Spinal cord (tissue), 10 donors: ENCODE data around the gene MAPK8IP2. TPM values are rescaled to one million over a fixed set of nuclear protein-coding genes. Genes with fewer than 3 reads are reported as not detected.
"Not testable (repeated sequence)": the region's sequence is repeated elsewhere in the genome, so short reads cannot be mapped to it uniquely, and the experiment has no call there.

ENCODE experiments used
- DNase-seq, 6 donors: peaks; one replicate each; pipeline versions ENCODE4 v3.0.0 to v3.0.0-alpha.2; 2013 to 2015; ENCODE audit warnings: low spot score in 6 of 6, low read depth in 4 of 6
- H3K27ac ChIP-seq: one replicate; pipeline ENCODE4 v1.5.1; 2013; ENCODE audit warnings: low read depth, low read length, control low read depth
- H3K27me3 ChIP-seq: one replicate; pipeline ENCODE4 v1.6.1; 2013; ENCODE audit warnings: low read length; ENCODE audit not compliant: control insufficient read depth, insufficient read depth
- H3K36me3 ChIP-seq: one replicate; pipeline ENCODE4 v1.6.1; 2013; ENCODE audit warnings: low read length; ENCODE audit not compliant: control insufficient read depth, insufficient read depth
- H3K4me1 ChIP-seq: one replicate; pipeline ENCODE4 v1.6.1; 2013; ENCODE audit warnings: low read length; ENCODE audit not compliant: control insufficient read depth, insufficient read depth
- H3K4me3 ChIP-seq: one replicate; pipeline ENCODE4 v1.5.1; 2013; ENCODE audit warnings: low read depth, low read length, control low read depth
- H3K9me3 ChIP-seq: one replicate; pipeline ENCODE4 v1.6.1; 2013; ENCODE audit warnings: low read length; ENCODE audit not compliant: control insufficient read depth, insufficient read depth
- WGBS: methylation state at CpG from one replicate; pipeline ENCODE4 v1.1.5; 2013; ENCODE audit warnings: missing lambda C conversion rate; ENCODE audit not compliant: insufficient coverage; 5-methylcytosine and 5-hydroxymethylcytosine counted together
- polyA plus RNA-seq, 2 donors: library from polyadenylated mRNA; unstranded; fragments of 120-200 nt; gene quantifications; one replicate each; pipeline ENCODE4 v1.2.1, GENCODE V29; 2013; ENCODE audit not compliant: insufficient read length in 2 of 2
- total RNA-seq, 2 donors: library from RNA; depleted of rRNA in 1 of 2; stranded (reverse); fragments of 120-200 nt in 1 of 2; fragments of >200 nt in 1 of 2; gene quantifications; one replicate each; pipeline versions ENCODE4 v1.2.3 to v1.2.4, GENCODE V29; 2013 to 2014
- donor health status: healthy.

Gene MAPK8IP2
- total and polyA plus RNA-seq, 4 donors = 19.8 to 109 (median 73.1) TPM

DNA sequence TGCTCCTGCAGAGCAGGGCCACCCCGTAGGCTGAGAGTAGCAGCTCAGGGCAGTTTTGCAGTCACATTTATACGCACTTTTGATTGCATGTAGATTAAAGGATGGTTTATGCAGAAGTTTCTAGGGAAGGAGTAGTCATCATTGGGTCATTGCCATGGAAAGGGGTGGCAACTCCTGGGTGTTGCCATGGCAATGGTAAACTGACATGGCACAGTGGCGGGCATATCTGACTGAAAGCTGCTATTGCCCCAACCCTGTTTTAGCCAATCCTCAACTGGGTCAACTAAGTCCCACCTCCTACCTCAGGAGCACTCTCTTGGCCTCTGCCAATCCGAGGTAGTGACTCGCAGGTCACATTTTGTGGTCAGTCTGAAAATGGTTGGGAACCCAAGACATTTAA, 29.8 kb downstream of the MAPK8IP2 start:
- DNase-seq = no peak
- H3K9me3 ChIP-seq = no peaks in the 10 kb centered on the region
- H3K4me3 ChIP-seq = no peak overlapping the region
- peaks cover 19% of the 10 kb centered on the region for H3K36me3 ChIP-seq
- no peaks in the 10 kb centered on the region for H3K27me3 ChIP-seq
- WGBS = 90% methylated on average over 4 of the region's 5 CpGs
- H3K27ac ChIP-seq = no peak overlapping the region
- peaks cover 27% of the 10 kb centered on the region for H3K4me1 ChIP-seq

DNA sequence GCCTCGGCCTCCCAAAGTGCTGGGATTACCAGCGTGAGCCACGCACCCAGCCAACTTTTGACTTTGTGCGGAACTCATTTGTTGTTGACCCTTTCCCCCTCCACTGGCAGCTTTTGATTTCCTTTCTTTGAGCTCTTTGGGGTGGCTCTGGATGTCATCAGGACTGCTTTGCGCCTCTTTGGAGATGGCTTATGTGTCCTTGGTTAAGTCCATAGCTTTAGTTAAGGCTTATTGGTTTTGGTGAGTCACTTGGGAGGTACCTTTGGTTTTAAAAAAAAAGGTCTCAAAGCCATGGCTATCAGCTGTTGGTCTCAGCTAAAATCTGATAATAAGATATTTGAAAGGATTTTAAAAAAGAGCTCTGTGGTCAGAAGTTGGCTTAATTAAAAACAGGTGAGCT, 32.5 kb downstream of the MAPK8IP2 start:
- DNase-seq = no peak
- Histone ChIP-seq H3K4me3 (no peak overlapping the region), H3K4me1 (peaks cover 15% of the 10 kb centered on the region), H3K27me3 (no peaks in the 10 kb centered on the region), H3K9me3 (no peaks in the 10 kb centered on the region), H3K27ac (no peak overlapping the region), H3K36me3 (peaks cover 4% of the 10 kb centered on the region)
- 91% methylated on average over 4 of the region's 5 CpGs for WGBS

DNA sequence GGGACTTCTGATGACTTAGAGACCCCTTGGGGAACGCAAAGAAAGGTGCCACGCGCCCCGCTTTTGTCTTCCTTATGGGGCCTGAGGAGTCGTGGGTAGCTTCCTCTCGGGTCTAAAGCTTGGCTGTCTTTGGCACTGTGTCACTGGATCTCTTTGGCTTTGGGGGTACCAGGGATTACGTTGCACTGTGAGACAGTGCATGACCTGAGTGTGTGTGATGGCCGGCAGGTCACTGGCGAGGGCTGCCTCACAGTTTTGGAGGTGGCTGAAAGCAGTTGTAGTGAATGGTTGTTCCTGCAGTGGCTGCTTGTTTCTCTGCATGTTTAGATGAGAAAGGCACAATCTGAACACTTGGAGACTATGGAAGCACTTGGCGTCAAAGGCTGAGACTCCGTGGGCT, 33.2 kb downstream of the MAPK8IP2 start:
- H3K27me3 ChIP-seq = no peaks in the 10 kb centered on the region
- DNase-seq = no peak
- no peaks in the 10 kb centered on the region for H3K9me3 ChIP-seq
- no peak overlapping the region for H3K4me3 ChIP-seq
- WGBS = 77% methylated on average over 10 of the region's 11 CpGs
- H3K27ac ChIP-seq = no peak overlapping the region
- peaks cover 4% of the 10 kb centered on the region for H3K36me3 ChIP-seq
- H3K4me1 ChIP-seq = peaks cover 9% of the 10 kb centered on the region

DNA sequence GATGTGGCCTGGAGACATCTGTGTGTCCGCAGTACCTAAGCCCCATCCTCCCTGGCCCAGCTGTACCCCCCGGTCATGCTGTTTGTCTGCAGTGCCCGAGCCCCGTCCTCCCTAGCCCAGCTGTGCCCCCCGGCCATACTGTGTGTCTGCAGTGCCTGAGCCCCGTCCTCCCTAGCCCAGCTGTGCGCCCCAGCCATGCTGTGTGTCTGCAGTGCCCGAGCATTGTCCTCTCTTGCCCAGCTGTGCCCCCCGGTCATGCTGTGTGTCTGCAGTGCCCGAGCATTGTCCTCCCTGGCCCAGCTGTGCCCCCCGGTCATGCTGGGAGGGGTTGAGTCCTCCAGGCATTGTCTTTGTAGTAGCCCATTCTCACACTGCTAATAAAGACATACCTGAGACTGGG, 35.0 kb downstream of the MAPK8IP2 start:
- WGBS = 87% methylated on average over 8 of the region's 11 CpGs

DNA sequence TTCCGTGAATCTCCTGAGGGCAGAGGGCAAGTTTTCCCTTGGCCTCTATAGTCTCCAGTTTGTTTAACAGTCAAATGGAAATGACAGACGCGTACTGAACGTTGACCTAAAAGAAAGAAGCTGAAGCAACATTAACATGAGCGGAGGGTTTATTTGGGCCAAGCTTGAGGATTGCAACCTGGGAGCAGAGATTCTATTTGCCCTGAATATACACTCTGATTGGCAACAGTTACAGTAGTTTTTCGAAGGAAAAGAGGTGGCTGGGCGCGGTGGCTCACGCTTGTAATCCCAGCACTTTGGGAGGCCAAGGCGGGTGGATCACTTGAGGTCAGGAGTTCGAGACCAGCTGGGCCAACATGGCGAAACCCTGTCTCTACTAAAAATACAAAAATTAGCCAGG, 39.7 kb downstream of the MAPK8IP2 start:
- not testable (repeated sequence) for H3K9me3 ChIP-seq, H3K27me3 ChIP-seq, DNase-seq, H3K4me3 ChIP-seq, H3K27ac ChIP-seq, H3K36me3 ChIP-seq
- H3K4me1 ChIP-seq = peaks cover 20% of the 10 kb centered on the region
- WGBS = 89% methylated on average over 9 of the region's 12 CpGs

More for the DNA sequence above, 35.0 kb downstream of the MAPK8IP2 start:
- Histone ChIP-seq H3K36me3 (peaks cover 4% of the 10 kb centered on the region), H3K4me3 (no peak overlapping the region), H3K27ac (no peak overlapping the region), H3K4me1 (no peaks in the 10 kb centered on the region), H3K27me3 (no peaks in the 10 kb centered on the region), H3K9me3 (no peaks in the 10 kb centered on the region)
- no peak for DNase-seq

DNA sequence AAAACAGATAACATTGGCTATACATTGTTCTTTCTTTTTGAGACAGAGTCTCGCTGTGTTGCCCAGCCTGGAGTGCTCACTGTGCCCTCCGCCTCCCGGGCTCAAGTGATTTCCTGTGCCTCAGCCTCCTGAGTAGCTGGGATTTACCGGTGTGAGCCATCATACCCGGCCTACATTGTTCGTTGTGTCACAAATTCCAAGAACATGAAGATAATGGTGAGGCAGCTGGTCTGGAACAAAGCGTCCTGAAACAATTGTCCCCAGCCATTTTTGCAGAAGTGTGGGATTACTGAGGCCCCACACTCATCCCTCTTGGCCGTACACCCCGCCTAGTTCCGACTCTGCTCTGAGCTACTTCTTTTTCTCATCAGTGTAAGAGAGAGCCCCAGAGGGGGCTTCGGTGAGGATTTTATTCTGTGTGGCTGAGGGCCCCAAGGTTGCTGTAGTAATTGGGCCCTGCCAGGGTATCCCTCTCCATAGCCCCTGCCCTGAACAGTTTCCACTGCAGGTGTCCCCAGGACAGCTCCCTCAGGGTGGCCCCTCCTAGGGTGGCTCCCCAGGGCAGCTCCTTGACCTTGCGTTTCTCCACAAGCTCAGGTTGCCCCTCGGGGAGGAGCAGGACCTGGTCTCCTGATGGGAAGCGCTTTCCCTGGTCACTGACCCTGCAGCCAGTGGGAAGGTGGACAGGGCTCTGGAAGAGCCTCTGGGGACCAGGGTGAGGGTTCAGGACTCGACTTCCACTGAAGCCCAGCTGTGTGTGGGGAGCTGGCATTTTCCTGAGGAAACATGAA, 40.5 kb downstream of the MAPK8IP2 start:
- Histone ChIP-seq H3K36me3 (no peaks in the 10 kb centered on the region), H3K27ac (peak overlapping the region; percentile 57), H3K4me1 (peaks cover 20% of the 10 kb centered on the region), H3K4me3 (no peak overlapping the region), H3K27me3 (peaks cover 7% of the 10 kb centered on the region), H3K9me3 (no peaks in the 10 kb centered on the region)
- WGBS = 60% methylated on average over 15 of the region's 15 CpGs
- no peak for DNase-seq

DNA sequence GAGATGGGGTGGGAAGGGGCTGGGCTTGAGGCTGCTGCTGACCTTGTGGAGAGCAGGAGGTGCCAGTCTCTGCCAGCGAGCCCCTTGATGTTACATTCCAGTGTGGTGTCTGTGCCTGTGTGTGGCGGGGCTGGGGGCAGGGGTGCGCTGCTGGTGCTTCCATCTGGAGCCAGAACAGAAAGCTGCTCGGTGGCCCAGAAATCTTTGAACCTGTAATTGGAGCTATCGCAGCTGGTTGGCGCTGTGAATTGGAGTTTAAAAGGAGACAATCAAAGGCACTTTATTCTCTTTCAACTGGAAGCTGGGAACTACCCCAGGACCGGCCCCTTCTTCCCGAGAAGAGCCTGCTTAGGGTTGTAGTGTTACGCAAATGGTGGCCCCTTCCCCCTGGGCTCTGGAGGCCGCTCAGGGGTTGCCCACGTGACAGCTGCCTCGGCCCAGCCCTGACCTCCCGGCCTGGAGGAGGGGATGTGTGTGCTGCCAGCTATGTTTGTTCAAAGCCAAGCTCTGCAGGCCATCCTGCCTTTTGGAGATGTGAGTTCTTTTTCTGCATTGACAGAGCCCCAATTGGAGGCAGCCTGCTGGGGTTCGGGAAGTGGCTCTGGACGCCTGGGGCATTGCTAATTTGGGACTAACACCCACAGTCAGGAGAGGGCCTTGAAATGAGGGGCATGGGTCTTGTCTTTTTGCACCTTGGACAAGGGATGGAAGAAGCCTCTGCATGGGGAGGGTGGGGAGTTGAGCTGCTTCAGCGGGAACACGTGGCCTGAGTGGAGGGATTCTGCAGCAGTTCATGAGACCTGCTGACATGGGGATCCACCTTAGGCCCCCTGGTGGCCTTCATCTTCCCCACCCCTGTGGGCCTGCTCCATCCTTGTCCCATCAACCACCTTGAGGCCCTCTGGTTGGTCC, 41.4 kb downstream of the MAPK8IP2 start:
- DNase-seq = peak in 3 of 6 donors; percentile 11 to 77 (median 51)
- Histone ChIP-seq H3K27me3 (peaks cover 7% of the 10 kb centered on the region), H3K4me3 (no peak overlapping the region), H3K27ac (peak overlapping the region; percentile 57), H3K4me1 (peaks cover 20% of the 10 kb centered on the region), H3K36me3 (no peaks in the 10 kb centered on the region), H3K9me3 (no peaks in the 10 kb centered on the region)
- 9% methylated on average over 15 of the region's 17 CpGs for WGBS

DNA sequence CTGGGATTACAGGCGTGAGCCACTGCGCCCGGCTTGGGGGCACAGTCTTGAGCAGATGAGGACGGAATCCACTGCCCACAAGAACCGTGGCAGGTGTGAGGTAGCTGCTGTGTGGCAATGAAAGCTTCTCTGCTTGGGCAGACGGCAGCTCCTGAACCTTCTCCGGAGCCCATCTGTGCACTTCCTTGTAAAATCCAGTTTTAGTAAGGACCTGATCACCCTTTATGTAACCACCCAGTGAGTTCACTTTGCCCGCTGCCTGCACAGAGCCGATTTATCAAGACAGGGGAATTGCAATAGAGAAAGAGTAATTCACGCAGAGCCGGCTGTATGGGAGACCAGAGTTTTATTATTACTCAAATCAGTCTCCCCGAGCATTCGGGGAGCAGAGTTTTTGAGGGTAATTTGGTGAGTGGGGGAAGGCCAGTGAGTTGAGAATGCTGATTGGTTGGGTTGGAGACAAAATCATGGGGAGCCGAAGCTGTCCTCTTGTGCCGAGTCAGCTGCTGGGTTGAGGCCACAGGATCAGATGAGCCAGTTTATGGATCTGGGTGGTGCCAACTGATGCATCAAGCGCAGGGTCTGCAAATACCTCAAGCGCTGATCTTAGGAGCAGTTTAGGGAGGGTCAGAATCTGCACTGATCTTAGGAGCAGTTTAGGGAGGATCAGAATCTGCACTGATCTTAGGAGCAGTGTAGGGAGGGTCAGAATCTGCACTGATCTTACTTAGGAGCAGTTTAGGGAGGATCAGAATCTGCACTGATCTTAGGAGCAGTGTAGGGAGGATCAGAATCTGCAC, 42.6 kb downstream of the MAPK8IP2 start:
- 91% methylated on average over 15 of the region's 17 CpGs for WGBS
- H3K9me3 ChIP-seq, H3K4me3 ChIP-seq, H3K36me3 ChIP-seq, DNase-seq, H3K27me3 ChIP-seq, H3K27ac ChIP-seq: not testable (repeated sequence)
- H3K4me1 ChIP-seq = peaks cover 20% of the 10 kb centered on the region

DNA sequence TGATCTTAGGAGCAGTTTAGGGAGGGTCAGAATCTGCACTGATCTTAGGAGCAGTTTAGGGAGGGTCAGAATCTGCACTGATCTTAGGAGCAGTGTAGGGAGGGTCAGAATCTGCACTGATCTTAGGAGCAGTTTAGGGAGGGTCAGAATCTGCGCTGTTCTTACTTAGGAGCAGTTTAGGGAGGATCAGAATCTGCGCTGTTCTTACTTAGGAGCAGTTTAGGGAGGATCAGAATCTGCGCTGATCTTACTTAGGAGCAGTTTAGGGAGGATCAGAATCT, 43.2 kb downstream of the MAPK8IP2 start:
- H3K27me3 ChIP-seq, H3K4me3 ChIP-seq, DNase-seq, H3K9me3 ChIP-seq, H3K27ac ChIP-seq, H3K36me3 ChIP-seq: not testable (repeated sequence)
- 75% methylated on average over 3 of the region's 3 CpGs for WGBS
- H3K4me1 ChIP-seq = peaks cover 20% of the 10 kb centered on the region
